ENCODE measurements around the gene RFX2. TPM values are rescaled to one million over a fixed set of nuclear protein-coding genes. Genes with fewer than 3 reads are reported as not detected.
A peak's percentile ranks its signal among the peaks of the same experiment; 100 is the strongest.
"Not testable (repeated sequence)": the region's sequence is repeated elsewhere in the genome, so short reads cannot be mapped to it uniquely, and the experiment has no call there.

Gene RFX2
- total RNA-seq, 1 donor from 2014 or later = 3.2 TPM

GRCh38 chr19:5988517-5989387 is 121.5 kb downstream of the RFX2 start:
- no peak overlapping the region for H3K4me3 Mint-ChIP-seq (ENCODE audit: unreplicated experiment)
- TF ChIP-seq EZH2 (IDR thresholded peaks at IDR 0.05; ENCODE audit: insufficient read depth, low read length) = no peak
- TF ChIP-seq, protein P1, sequence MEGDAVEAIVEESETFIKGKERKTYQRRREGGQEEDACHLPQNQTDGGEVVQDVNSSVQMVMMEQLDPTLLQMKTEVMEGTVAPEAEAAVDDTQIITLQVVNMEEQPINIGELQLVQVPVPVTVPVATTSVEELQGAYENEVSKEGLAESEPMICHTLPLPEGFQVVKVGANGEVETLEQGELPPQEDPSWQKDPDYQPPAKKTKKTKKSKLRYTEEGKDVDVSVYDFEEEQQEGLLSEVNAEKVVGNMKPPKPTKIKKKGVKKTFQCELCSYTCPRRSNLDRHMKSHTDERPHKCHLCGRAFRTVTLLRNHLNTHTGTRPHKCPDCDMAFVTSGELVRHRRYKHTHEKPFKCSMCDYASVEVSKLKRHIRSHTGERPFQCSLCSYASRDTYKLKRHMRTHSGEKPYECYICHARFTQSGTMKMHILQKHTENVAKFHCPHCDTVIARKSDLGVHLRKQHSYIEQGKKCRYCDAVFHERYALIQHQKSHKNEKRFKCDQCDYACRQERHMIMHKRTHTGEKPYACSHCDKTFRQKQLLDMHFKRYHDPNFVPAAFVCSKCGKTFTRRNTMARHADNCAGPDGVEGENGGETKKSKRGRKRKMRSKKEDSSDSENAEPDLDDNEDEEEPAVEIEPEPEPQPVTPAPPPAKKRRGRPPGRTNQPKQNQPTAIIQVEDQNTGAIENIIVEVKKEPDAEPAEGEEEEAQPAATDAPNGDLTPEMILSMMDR (IDR thresholded peaks at IDR 0.05; ENCODE audit: insufficient read depth, low read depth, low read length) = no peak
- Histone ChIP-seq H3K9ac (ENCODE audit: low read length) (no peak overlapping the region), H3K36me3 (ENCODE audit: insufficient read depth, low read length) (no peaks in the 10 kb centered on the region), H2AFZ (ENCODE audit: low read depth, low read length) (no peak overlapping the region), H3K4me3 (ENCODE audit: insufficient read depth, low read depth, low read length) (no peak overlapping the region), H3K9me3 (ENCODE audit: insufficient read depth, low read depth, low read length) (no peaks in the 10 kb centered on the region), H3K27me3 (ENCODE audit: insufficient read depth, low read length) (no peaks in the 10 kb centered on the region), H3K4me2 (ENCODE audit: low read length) (no peak overlapping the region), H4K20me1 (ENCODE audit: insufficient read depth, low read length) (no peaks in the 10 kb centered on the region), H3K79me2 (ENCODE audit: insufficient read depth, low read length) (no peaks in the 10 kb centered on the region), H3K27ac (ENCODE audit: low read depth, low read length) (no peak overlapping the region), H3K4me1 (ENCODE audit: insufficient read depth, low read length) (peaks cover 15% of the 10 kb centered on the region)
- peaks cover 11% of the 10 kb centered on the region for H3K4me1 Mint-ChIP-seq (ENCODE audit: low read depth, unreplicated experiment)
- H3K27ac Mint-ChIP-seq (ENCODE audit: unreplicated experiment) = no peak overlapping the region
- no peak for DNase-seq (ENCODE audit: low read depth)
- no peaks in the 10 kb centered on the region for H3K36me3 Mint-ChIP-seq (ENCODE audit: low read depth, unreplicated experiment)
- FAIRE-seq = no peak
- H3K27me3 Mint-ChIP-seq (ENCODE audit: low read depth, unreplicated experiment) = peaks cover 3% of the 10 kb centered on the region
- H3K9me3 Mint-ChIP-seq (ENCODE audit: unreplicated experiment) = no peaks in the 10 kb centered on the region

GRCh38 chr19:5987077-5987818 is 123.1 kb downstream of the RFX2 start:
- no peak for FAIRE-seq
- peaks cover 11% of the 10 kb centered on the region for H3K4me1 Mint-ChIP-seq (ENCODE audit: low read depth, unreplicated experiment)
- Histone ChIP-seq H3K36me3 (ENCODE audit: insufficient read depth, low read length) (no peaks in the 10 kb centered on the region), H3K4me2 (ENCODE audit: low read length) (peak overlapping the region; percentile 78), H3K4me3 (ENCODE audit: insufficient read depth, low read depth, low read length) (no peak overlapping the region), H3K27ac (ENCODE audit: low read depth, low read length) (no peak overlapping the region), H3K9me3 (ENCODE audit: insufficient read depth, low read depth, low read length) (no peaks in the 10 kb centered on the region), H2AFZ (ENCODE audit: low read depth, low read length) (peak overlapping the region; percentile 44), H3K4me1 (ENCODE audit: insufficient read depth, low read length) (peaks cover 15% of the 10 kb centered on the region), H3K27me3 (ENCODE audit: insufficient read depth, low read length) (no peaks in the 10 kb centered on the region), H3K79me2 (ENCODE audit: insufficient read depth, low read length) (no peaks in the 10 kb centered on the region), H3K9ac (ENCODE audit: low read length) (peak overlapping the region; percentile 49), H4K20me1 (ENCODE audit: insufficient read depth, low read length) (no peaks in the 10 kb centered on the region)
- H3K27ac Mint-ChIP-seq (ENCODE audit: unreplicated experiment) = peak overlapping the region; percentile 16
- H3K9me3 Mint-ChIP-seq (ENCODE audit: unreplicated experiment) = no peaks in the 10 kb centered on the region
- H3K4me3 Mint-ChIP-seq (ENCODE audit: unreplicated experiment) = no peak overlapping the region
- H3K36me3 Mint-ChIP-seq (ENCODE audit: low read depth, unreplicated experiment) = no peaks in the 10 kb centered on the region
- no peaks in the 10 kb centered on the region for H3K27me3 Mint-ChIP-seq (ENCODE audit: low read depth, unreplicated experiment)
- peak; percentile 47 for DNase-seq (ENCODE audit: low read depth)
- TF ChIP-seq, protein P1 (IDR thresholded peaks at IDR 0.05; ENCODE audit: insufficient read depth, low read depth, low read length) = peak; percentile 97
- no peak for TF ChIP-seq EZH2 (IDR thresholded peaks at IDR 0.05; ENCODE audit: insufficient read depth, low read length)

- H3K9me3 Mint-ChIP-seq (ENCODE audit: unreplicated experiment); H3K36me3 Mint-ChIP-seq (ENCODE audit: low read depth, unreplicated experiment); H3K9me3 ChIP-seq (ENCODE audit: insufficient read depth, low read depth, low read length); DNase-seq (ENCODE audit: low read depth); FAIRE-seq; H3K9ac ChIP-seq (ENCODE audit: low read length); H2AFZ ChIP-seq (ENCODE audit: low read depth, low read length); H3K27ac ChIP-seq (ENCODE audit: low read depth, low read length); H3K27me3 Mint-ChIP-seq (ENCODE audit: low read depth, unreplicated experiment); H4K20me1 ChIP-seq (ENCODE audit: insufficient read depth, low read length); H3K27ac Mint-ChIP-seq (ENCODE audit: unreplicated experiment); H3K79me2 ChIP-seq (ENCODE audit: insufficient read depth, low read length); H3K27me3 ChIP-seq (ENCODE audit: insufficient read depth, low read length); H3K36me3 ChIP-seq (ENCODE audit: insufficient read depth, low read length); H3K4me3 ChIP-seq (ENCODE audit: insufficient read depth, low read depth, low read length): not testable (repeated sequence)
- peaks cover 11% of the 10 kb centered on the region for H3K4me1 Mint-ChIP-seq (ENCODE audit: low read depth, unreplicated experiment)
- Histone ChIP-seq H3K4me2 (ENCODE audit: low read length) (peak overlapping the region; percentile 48), H3K4me1 (ENCODE audit: insufficient read depth, low read length) (peaks cover 15% of the 10 kb centered on the region)
- H3K4me3 Mint-ChIP-seq (ENCODE audit: unreplicated experiment) = peak overlapping the region; percentile 27
Measured at GRCh38 chr19:5985837-5986236, 124.5 kb downstream of the RFX2 start.
